Mesenchymal stem cell (in vitro differentiated cells and primary cell): ENCODE measurements around the gene IFT57.
"Not testable (repeated sequence)": the region's sequence is repeated elsewhere in the genome, so short reads cannot be mapped to it uniquely, and the experiment has no call there.

ENCODE experiments used
- DNase-seq: peaks from one replicate; pipeline ENCODE4 v3.0.0-alpha.2; 2013
- H2AFZ ChIP-seq: one replicate; pipeline ENCODE4 v1.6.1; 2013; ENCODE audit warnings: low read depth, mild to moderate bottlenecking, control low read depth, inconsistent platforms, low read length, moderate library complexity
- H2AK5ac ChIP-seq: 2 replicates; pipeline ENCODE4 v1.6.1; 2013; ENCODE audit warnings: low read length, moderate library complexity, mild to moderate bottlenecking, inconsistent platforms; ENCODE audit not compliant: severe bottlenecking
- H2BK120ac ChIP-seq: one replicate; pipeline ENCODE4 v1.6.1; 2013; ENCODE audit warnings: low read depth, mild to moderate bottlenecking, inconsistent platforms, low read length, moderate library complexity
- H2BK12ac ChIP-seq, 2 experiments: one replicate each; pipeline ENCODE4 v1.6.1; 2013; ENCODE audit warnings: inconsistent platforms in 2 of 2, low read length in 2 of 2, mild to moderate bottlenecking in 2 of 2, moderate library complexity in 2 of 2, control low read depth in 1 of 2
- H2BK15ac ChIP-seq: one replicate; pipeline ENCODE4 v1.6.1; 2013; ENCODE audit warnings: mild to moderate bottlenecking, low read depth, inconsistent platforms; ENCODE audit not compliant: poor library complexity, severe bottlenecking
- H2BK5ac ChIP-seq: 2 replicates; pipeline ENCODE4 v1.6.1; 2013; ENCODE audit warnings: low read depth, mild to moderate bottlenecking, low read length, control low read depth, inconsistent platforms; ENCODE audit not compliant: poor library complexity, severe bottlenecking
- H3K14ac ChIP-seq, 2 experiments: one replicate each; pipeline ENCODE4 v1.6.1; 2013; ENCODE audit warnings: inconsistent platforms in 2 of 2, low read length in 2 of 2, control low read depth in 1 of 2, mild to moderate bottlenecking in 1 of 2, moderate library complexity in 1 of 2
- H3K18ac ChIP-seq, 2 experiments: one replicate each; pipeline ENCODE4 v1.6.1; 2013; ENCODE audit warnings: inconsistent platforms in 2 of 2, low read length in 2 of 2, control low read depth in 1 of 2, low read depth in 1 of 2, mild to moderate bottlenecking in 1 of 2
- H3K23ac ChIP-seq, 2 experiments: one replicate each; pipeline ENCODE4 v1.6.1; 2013; ENCODE audit warnings: inconsistent platforms in 2 of 2, low read length in 2 of 2, mild to moderate bottlenecking in 2 of 2, moderate library complexity in 2 of 2, control low read depth in 1 of 2
- H3K27ac ChIP-seq: 2 replicates; pipeline ENCODE4 v1.5.1; 2013; ENCODE audit warnings: mild to moderate bottlenecking, moderate library complexity, low read length, control low read depth, inconsistent platforms; ENCODE audit not compliant: poor library complexity, severe bottlenecking
- H3K27me3 ChIP-seq, 2 experiments: 2 replicates each; pipeline versions ENCODE4 v1.6.1 to v1.7.0; 2013; ENCODE audit warnings: low read length in 2 of 2, mild to moderate bottlenecking in 2 of 2, moderate library complexity in 2 of 2, control low read depth in 1 of 2, inconsistent platforms in 1 of 2; ENCODE audit not compliant: control insufficient read depth in 1 of 2, insufficient read depth in 1 of 2
- H3K36me3 ChIP-seq, 2 experiments: 2 replicates each; pipeline versions ENCODE4 v1.6.1 to v1.7.0; 2013; ENCODE audit warnings: low read length in 2 of 2, control low read depth in 1 of 2, inconsistent platforms in 1 of 2, low read depth in 1 of 2, mild to moderate bottlenecking in 1 of 2; ENCODE audit not compliant: insufficient read depth in 2 of 2, control insufficient read depth in 1 of 2
- H3K4ac ChIP-seq, 2 experiments: one replicate each; pipeline ENCODE4 v1.6.1; 2013; ENCODE audit warnings: inconsistent platforms in 2 of 2, low read length in 2 of 2, mild to moderate bottlenecking in 2 of 2, moderate library complexity in 2 of 2, control low read depth in 1 of 2, low read depth in 1 of 2
- H3K4me1 ChIP-seq: 2 replicates; pipeline ENCODE4 v1.6.1; 2013; ENCODE audit warnings: low read depth, low read length, control low read depth; ENCODE audit not compliant: control insufficient read depth, insufficient read depth
- H3K4me2 ChIP-seq: 2 replicates; pipeline ENCODE4 v1.6.1; 2013; ENCODE audit warnings: low read length, mild to moderate bottlenecking, inconsistent platforms; ENCODE audit not compliant: poor library complexity, severe bottlenecking
- H3K4me3 ChIP-seq, 2 experiments: 2 replicates each; pipeline versions ENCODE4 v1.5.1 to v1.7.0; 2013; ENCODE audit warnings: low read length in 2 of 2, mild to moderate bottlenecking in 2 of 2, control low read depth in 1 of 2, low read depth in 1 of 2; ENCODE audit not compliant: insufficient read depth in 1 of 2
- H3K79me1 ChIP-seq: replicated peaks from 2 replicates; pipeline ENCODE4 v1.6.1; 2013; ENCODE audit warnings: mild to moderate bottlenecking, control low read depth, low read length, inconsistent platforms; ENCODE audit not compliant: poor library complexity, severe bottlenecking
- H3K9ac ChIP-seq: 2 replicates; pipeline ENCODE4 v1.7.0; 2013; ENCODE audit warnings: mild to moderate bottlenecking, low read length, moderate library complexity
- H3K9me3 ChIP-seq: 2 replicates; pipeline ENCODE4 v1.7.0; 2013; ENCODE audit warnings: mild to moderate bottlenecking, low read length; ENCODE audit not compliant: control insufficient read depth
- H4K8ac ChIP-seq: one replicate; pipeline ENCODE4 v1.6.1; 2013; ENCODE audit warnings: inconsistent platforms, mild to moderate bottlenecking, low read length, moderate library complexity
- H4K91ac ChIP-seq: one replicate; pipeline ENCODE4 v1.6.1; 2013; ENCODE audit warnings: mild to moderate bottlenecking, low read length, inconsistent platforms
- WGBS: methylation state at CpG from one replicate; pipeline ENCODE4 v1.1.7; 2013; ENCODE audit warnings: mixed read lengths; 5-methylcytosine and 5-hydroxymethylcytosine counted together

The IFT57 gene

GRCh38 chr3:108264534-108265298, 42.5 kb upstream of the IFT57 start:
- H2BK120ac ChIP-seq, H3K9ac ChIP-seq, H4K91ac ChIP-seq, H3K9me3 ChIP-seq, H3K27me3 ChIP-seq, H2AFZ ChIP-seq, H4K8ac ChIP-seq, H3K79me1 ChIP-seq, H2BK15ac ChIP-seq, H3K18ac ChIP-seq, H3K4me2 ChIP-seq, H3K23ac ChIP-seq, H3K27ac ChIP-seq, H2BK12ac ChIP-seq, H3K4me1 ChIP-seq, H2BK5ac ChIP-seq, H3K36me3 ChIP-seq, H3K14ac ChIP-seq, H3K4me3 ChIP-seq, H3K4ac ChIP-seq, DNase-seq, H2AK5ac ChIP-seq: not testable (repeated sequence)
- WGBS, result 97% methylated on average over 3 of the region's 5 CpGs

- H3K4me2 ChIP-seq, result no peak overlapping the region
- no peak overlapping the region for H4K8ac ChIP-seq
- H3K4me1 ChIP-seq, result no peaks in the 10 kb centered on the region
Observed at GRCh38 chr3:108255131-108255530, 32.9 kb upstream of the IFT57 start.

GRCh38 chr3:108251844-108252243, 29.6 kb upstream of the IFT57 start:
- Histone ChIP-seq H2AFZ (no peak overlapping the region), H3K23ac (no peak overlapping the region), H3K36me3 (no peaks in the 10 kb centered on the region), H3K18ac (no peak overlapping the region), H3K4me3 (no peak overlapping the region), H3K79me1 (no peaks in the 10 kb centered on the region), H3K4me2 (no peak overlapping the region), H2BK5ac (no peak overlapping the region), H2BK120ac (no peak overlapping the region), H3K9ac (no peak overlapping the region), H2BK15ac (no peak overlapping the region), H3K9me3 (no peaks in the 10 kb centered on the region), H3K4me1 (no peaks in the 10 kb centered on the region), H4K8ac (no peak overlapping the region), H3K14ac (no peak overlapping the region), H2BK12ac (no peak overlapping the region), H3K27me3 (no peaks in the 10 kb centered on the region), H2AK5ac (no peak overlapping the region), H3K4ac (no peak overlapping the region), H4K91ac (no peak overlapping the region), H3K27ac (no peak overlapping the region)
- no CpG with 5 or more reads among the region's 1 CpG for WGBS
- no peak for DNase-seq

More at GRCh38 chr3:108255131-108255530, 32.9 kb upstream of the IFT57 start:
- H2BK12ac ChIP-seq, result no peak overlapping the region
- H3K36me3 ChIP-seq, result no peaks in the 10 kb centered on the region
- H3K4ac ChIP-seq, result no peak overlapping the region
- no peak overlapping the region for H3K23ac ChIP-seq
- no peaks in the 10 kb centered on the region for H3K9me3 ChIP-seq
- H3K79me1 ChIP-seq, result no peaks in the 10 kb centered on the region
- H3K27ac ChIP-seq, result no peak overlapping the region
- H2BK5ac ChIP-seq, result no peak overlapping the region
- no peak overlapping the region for H4K91ac ChIP-seq
- H2BK15ac ChIP-seq, result no peak overlapping the region
- H2BK120ac ChIP-seq, result no peak overlapping the region
- DNase-seq, result no peak
- H3K14ac ChIP-seq, result no peak overlapping the region
- H3K4me3 ChIP-seq, result no peak overlapping the region
- no peak overlapping the region for H3K9ac ChIP-seq
- no peak overlapping the region for H2AFZ ChIP-seq
- no peak overlapping the region for H3K18ac ChIP-seq
- no peaks in the 10 kb centered on the region for H3K27me3 ChIP-seq
- H2AK5ac ChIP-seq, result no peak overlapping the region

GRCh38 chr3:108251265-108251664, 29.0 kb upstream of the IFT57 start:
- Histone ChIP-seq H2BK5ac (no peak overlapping the region), H3K79me1 (no peaks in the 10 kb centered on the region), H3K23ac (no peak overlapping the region), H4K8ac (no peak overlapping the region), H3K9me3 (no peaks in the 10 kb centered on the region), H2AK5ac (no peak overlapping the region), H3K27ac (no peak overlapping the region), H3K27me3 (no peaks in the 10 kb centered on the region), H3K4me1 (no peaks in the 10 kb centered on the region), H3K14ac (no peak overlapping the region), H3K36me3 (no peaks in the 10 kb centered on the region), H4K91ac (no peak overlapping the region), H3K4ac (no peak overlapping the region), H3K18ac (no peak overlapping the region), H2AFZ (no peak overlapping the region), H3K4me2 (no peak overlapping the region), H3K9ac (no peak overlapping the region), H2BK12ac (no peak overlapping the region), H2BK15ac (no peak overlapping the region), H2BK120ac (no peak overlapping the region), H3K4me3 (no peak overlapping the region)
- DNase-seq, result no peak
- WGBS, result no CpG with 5 or more reads among the region's 4 CpGs
